Adrenal gland (tissue), 12 donors: ENCODE data around the gene TIGD2. TPM values are rescaled to one million over a fixed set of nuclear protein-coding genes. Genes with fewer than 3 reads are reported as not detected.

Source experiments
- DNase-seq, 7 donors: peaks; one replicate each; pipeline ENCODE4 v3.0.0-alpha.2; 2019 to 2020
- H3K27ac ChIP-seq, 5 donors: fragments of 200-600 bp; sonication (generic) in 4 of 5; 1 replicate in 3 of 5; 2 replicates in 2 of 5; pipeline versions ENCODE4 v1.5.1 to v1.8.0; 2016 to 2020; ENCODE audit warnings: mild to moderate bottlenecking in 1 of 5
- H3K27me3 ChIP-seq: fragments of 200-600 bp; 2 replicates; pipeline ENCODE4 v1.8.0; 2021
- H3K36me3 ChIP-seq, 2 donors: fragments of 200-600 bp; replicated peaks in 1 of 2; 1 replicate in 1 of 2; 2 replicates in 1 of 2; pipeline versions ENCODE4 v1.5.1 to v1.8.0; 2018 to 2022
- H3K4me1 ChIP-seq, 2 donors: fragments of 200-600 bp; replicated peaks in 1 of 2; 1 replicate in 1 of 2; 2 replicates in 1 of 2; pipeline versions ENCODE4 v1.5.1 to v1.8.0; 2018 to 2021
- H3K4me3 ChIP-seq, 4 donors: fragments of 200-600 bp; sonication (generic) in 3 of 4; one replicate each; pipeline ENCODE4 v1.5.1; 2016 to 2018
- H3K9me3 ChIP-seq, 3 donors: fragments of 200-600 bp; sonication (generic) in 1 of 3; replicated peaks in 1 of 3; 1 replicate in 2 of 3; 2 replicates in 1 of 3; pipeline versions ENCODE4 v1.5.1 to v1.8.0; 2016 to 2021
- CTCF ChIP-seq, 6 experiments: fragments of 450-650 bp in 4 of 6; fragments of 200-600 bp in 2 of 6; sonication (generic) in 1 of 6; IDR thresholded peaks; 1 replicate in 5 of 6; 2 replicates in 1 of 6; pipeline versions ENCODE4 v1.5.1 to v1.8.0; 2016 to 2021; ENCODE audit warnings: antibody characterized with exemption in 6 of 6, mild to moderate bottlenecking in 2 of 6, moderate library complexity in 1 of 6
- POLR2A ChIP-seq, 2 donors: fragments of 450-650 bp; IDR thresholded peaks; one replicate each; pipeline ENCODE4 v1.6.1; 2017; ENCODE audit warnings: antibody characterized with exemption in 2 of 2, mild to moderate bottlenecking in 2 of 2, moderate library complexity in 1 of 2
- WGBS, 4 donors: extraction: QIAGEN DNeasy Blood & Tissue Kit in 2 of 4; methylation state at CpG; one replicate each; pipeline versions ENCODE4 v1.1.5 to v1.1.7; 2013 to 2017; 5-methylcytosine and 5-hydroxymethylcytosine counted together
- intact Hi-C, 2 donors: fragments of 100-400 bp; cut with DNase I; formaldehyde crosslinking; loops; one replicate each; pipeline versions ENCODE4 v1.14.1 to v1.15.0; 2022 to 2023
- polyA plus RNA-seq, 3 donors: library from polyadenylated mRNA; stranded (reverse); fragments of 200-250 nt in 2 of 3; fragments of 350-450 nt in 1 of 3; fragmentation: Illumina TruSeq in 1 of 3; extraction: RNeasy Lipid Tissue Mini Kit (QIAGEN cat#74804) in 1 of 3; gene quantifications; one replicate each; pipeline ENCODE4 v1.2.3, GENCODE V29; 2013 to 2014
- total RNA-seq, 9 donors: library from RNA; depleted of rRNA in 4 of 9; stranded (reverse); fragments of >200 nt in 4 of 9; fragments of 120-200 nt in 1 of 9; fragmentation: NEBNext Ultra II Directional in 1 of 9; extraction: Animal tissue kit (Norgen Biotek cat#: 25700) in 1 of 9; gene quantifications; one replicate each; pipeline versions ENCODE4 v1.1.0 to v1.2.4, GENCODE V29; 2013 to 2023
- donor health status: healthy with polysubstance abuse.
- donor health status: Bipolar disorder and iron deficiency.
- donor health status: DM: yes; HTN: yes; CAD: no.
- donor health status: DM: no; HTN: no; CAD: no.
- donor health status: DM: no; HTN: no; CAD: no.
- donor health status: DM: yes; HTN: yes; CAD: no.

Gene TIGD2
- total and polyA plus RNA-seq, 12 donors: 1.4 to 8.8 (median 4.2) TPM

- 55 to 74% (median 60%) methylated on average over 2 of the region's 2 CpGs for WGBS, 4 donors
- no peak for DNase-seq
- Histone ChIP-seq H3K4me1 (no peaks in the 10 kb centered on the region), H3K9me3 (peaks cover 0 to 3% (median 0%) of the 10 kb centered on the region in 3 donors), H3K4me3 (no peak overlapping the region), H3K27ac (no peak overlapping the region), H3K36me3 (no peaks in the 10 kb centered on the region), H3K27me3 (no peaks in the 10 kb centered on the region)
- TF ChIP-seq CTCF (IDR thresholded peaks at IDR 0.05) (no peak), POLR2A (IDR thresholded peaks at IDR 0.05) (no peak)
- intact Hi-C loops: no loop called here
Measured at GRCh38 chr4:89069481-89069880, 41.9 kb upstream of the TIGD2 start.

- TF ChIP-seq CTCF (IDR thresholded peaks at IDR 0.05): no peak
- TF ChIP-seq POLR2A (IDR thresholded peaks at IDR 0.05): no peak
- H3K27ac ChIP-seq: no peak overlapping the region
- no peak overlapping the region for H3K4me3 ChIP-seq
- no peak for DNase-seq
- no peaks in the 10 kb centered on the region for H3K4me1 ChIP-seq
- peaks cover 0 to 3% (median 0%) of the 10 kb centered on the region in 3 donors for H3K9me3 ChIP-seq
- WGBS, 4 donors: 86 to 93% (median 88%) methylated on average over 2 of the region's 2 CpGs
- no peaks in the 10 kb centered on the region for H3K27me3 ChIP-seq
- intact Hi-C loops: no loop called here
- no peaks in the 10 kb centered on the region for H3K36me3 ChIP-seq
Measured at GRCh38 chr4:89070041-89070440, 41.3 kb upstream of the TIGD2 start.

- intact Hi-C loops: no loop called here
- Histone ChIP-seq H3K27ac (no peak overlapping the region), H3K36me3 (no peaks in the 10 kb centered on the region), H3K4me3 (no peak overlapping the region), H3K9me3 (peaks cover 0 to 3% (median 0%) of the 10 kb centered on the region in 3 donors), H3K4me1 (no peaks in the 10 kb centered on the region), H3K27me3 (no peaks in the 10 kb centered on the region)
- no peak for DNase-seq
- WGBS, 4 donors: 87 to 93% (median 90%) methylated on average over 3 of the region's 3 CpGs
- TF ChIP-seq POLR2A (IDR thresholded peaks at IDR 0.05): no peak
Measured at GRCh38 chr4:89071311-89071710, 40.0 kb upstream of the TIGD2 start.

- Histone ChIP-seq H3K27me3 (no peaks in the 10 kb centered on the region), H3K9me3 (peaks cover 0 to 3% (median 0%) of the 10 kb centered on the region in 3 donors), H3K4me3 (no peak overlapping the region), H3K27ac (no peak overlapping the region), H3K4me1 (no peaks in the 10 kb centered on the region), H3K36me3 (no peaks in the 10 kb centered on the region)
- no peak for TF ChIP-seq POLR2A (IDR thresholded peaks at IDR 0.05)
- WGBS, 4 donors: 67 to 96% (median 90%) methylated on average over 1 of the region's 1 CpG
- DNase-seq: no peak
- intact Hi-C loops: no loop called here
Measured at GRCh38 chr4:89072921-89073320, 38.4 kb upstream of the TIGD2 start.

GRCh38 chr4:89077761-89078160 is 33.6 kb upstream of the TIGD2 start:
- TF ChIP-seq POLR2A (IDR thresholded peaks at IDR 0.05) (no peak), CTCF (IDR thresholded peaks at IDR 0.05) (no peak)
- Histone ChIP-seq H3K27me3 (no peaks in the 10 kb centered on the region), H3K36me3 (no peaks in the 10 kb centered on the region), H3K4me1 (no peaks in the 10 kb centered on the region), H3K4me3 (no peak overlapping the region), H3K9me3 (no peaks in the 10 kb centered on the region), H3K27ac (no peak overlapping the region)
- intact Hi-C loops: no loop called here
- no peak for DNase-seq
